ENCODE data around the gene CST4. TPM values are rescaled to one million over a fixed set of nuclear protein-coding genes. Genes with fewer than 3 reads are reported as not detected.
A peak's percentile ranks its signal among the peaks of the same experiment; 100 is the strongest.

The CST4 gene
- total and polyA plus RNA-seq, 2 donors (not counting 3 experiments of a cell fraction or from before 2014, with no cell fraction given): not detected

GRCh38 chr20:23684261-23684660 is 4.6 kb downstream of the CST4 start:
- H3K9me3 ChIP-seq (replicated peaks; ENCODE audit: control insufficient read depth, insufficient read depth, low read length): no peaks in the 10 kb centered on the region
- no peaks in the 10 kb centered on the region for H3K9me1 ChIP-seq (replicated peaks; ENCODE audit: control insufficient read depth, extremely low read depth, insufficient read depth, low read length)
- H3K4me2 ChIP-seq (ENCODE audit: insufficient read depth, low read length): no peak overlapping the region
- H3K27ac ChIP-seq (ENCODE audit: insufficient read depth, low read depth, low read length): peak overlapping the region; percentile 48
- DNase-seq (ENCODE audit: low read depth, low spot score): no peak
- dilution Hi-C loops (cut with MboI; ENCODE audit: extremely low pct_ligation_motif_present, low sequenced_read_pairs): no loop called here
- no peak overlapping the region for H3K4me3 ChIP-seq (replicated peaks in 1 of 3; ENCODE audit: insufficient read depth in 1 of 3, low read depth in 1 of 3, low read length in 3 of 3)
- H2AFZ ChIP-seq (ENCODE audit: low read depth, low read length): no peak overlapping the region
- no peaks in the 10 kb centered on the region for H3K79me2 ChIP-seq (ENCODE audit: control insufficient read depth, insufficient read depth, low read length)
- POLR2A ChIA-PET: no interaction called here
- CTCF ChIA-PET: interaction anchor here (1.0 kb wide), 1 partner anchor 21 kb away, joined by 3 read pairs; no protein-coding TSS in a partner anchor
- TF ChIP-seq EZH2 (IDR thresholded peaks at IDR 0.05; ENCODE audit: borderline replicate concordance, low read depth, low read length, severe bottlenecking) (no peak), MAX (IDR thresholded peaks at IDR 0.05; ENCODE audit: insufficient read depth, insufficient read length) (no peak), MYC (IDR thresholded peaks at IDR 0.05; ENCODE audit: low read depth, low read length) (no peak), FOS (IDR thresholded peaks at IDR 0.05; ENCODE audit: borderline replicate concordance, insufficient read depth, low read length) (no peak), POLR2A (IDR thresholded peaks at IDR 0.05; ENCODE audit: low read depth, low read length) (no peak), JUN (IDR thresholded peaks at IDR 0.05; ENCODE audit: borderline replicate concordance, insufficient read depth, insufficient read length, low read depth) (no peak), CTCF (IDR thresholded peaks at IDR 0.05; ENCODE audit: extremely low read depth in 1 of 2, insufficient read depth in 1 of 2, low read depth in 1 of 2, low read length in 2 of 2) (no peak), GATA2 (IDR thresholded peaks at IDR 0.05; ENCODE audit: insufficient read depth, insufficient read length, low read depth, low read length) (no peak), POLR2AphosphoS5 (IDR thresholded peaks at IDR 0.05; ENCODE audit: insufficient read depth, low read depth, low read length) (no peak)
- H3K27me3 ChIP-seq (ENCODE audit: control insufficient read depth in 2 of 2, insufficient read depth in 2 of 2, low read length in 2 of 2): no peaks in the 10 kb centered on the region
- no peak for FAIRE-seq
- intact Hi-C loops (cut with micrococcal nuclease): loop anchor here (5.0 kb wide), 1 partner anchor 418 kb away; no protein-coding TSS in a partner anchor
- BruUV-seq (replicated peaks): no TSS peak
- no peak overlapping the region for H3K9ac ChIP-seq (replicated peaks; ENCODE audit: extremely low read depth, insufficient read depth, low read length)
- H4K20me1 ChIP-seq (replicated peaks; ENCODE audit: control insufficient read depth, extremely low read depth, insufficient read depth, low read length): no peaks in the 10 kb centered on the region
- no peaks in the 10 kb centered on the region for H3K36me3 ChIP-seq (ENCODE audit: control insufficient read depth in 2 of 2, extremely low read depth in 1 of 2, insufficient read depth in 2 of 2, low read length in 2 of 2)
- H3K4me1 ChIP-seq (ENCODE audit: control insufficient read depth, extremely low read depth, insufficient read depth, low read length): peaks cover 26% of the 10 kb centered on the region
